Upper lobe of left lung (tissue), 6 donors: ENCODE results near the gene TRDMT1. TPM values are rescaled to one million over a fixed set of nuclear protein-coding genes. Genes with fewer than 3 reads are reported as not detected.
A peak's percentile ranks its signal among the peaks of the same experiment; 100 is the strongest.

Experiments used
- ATAC-seq, 2 donors: fragments of 200-7000 bp; cut with Tn5 transposase; one replicate each; pipeline ENCODE4 v1.9.1; 2022; ENCODE audit warnings: mild to moderate bottlenecking in 2 of 2, moderate library complexity in 2 of 2; ENCODE audit not compliant: low FRiP score in 2 of 2
- DNase-seq, 2 donors: peaks; one replicate each; pipeline ENCODE4 v3.0.0-alpha.2; 2019 to 2020
- H3K27ac ChIP-seq, 4 donors: fragments of 200-600 bp; sonication (generic); one replicate each; pipeline ENCODE4 v1.5.1; 2016 to 2019
- H3K27me3 ChIP-seq, 4 donors: fragments of 200-600 bp; sonication (generic); one replicate each; pipeline ENCODE4 v1.5.1; 2017 to 2019
- H3K36me3 ChIP-seq, 4 donors: fragments of 200-600 bp; sonication (generic); one replicate each; pipeline ENCODE4 v1.5.1; 2016 to 2019
- H3K4me1 ChIP-seq, 4 donors: fragments of 200-600 bp; sonication (generic); one replicate each; pipeline ENCODE4 v1.5.1; 2018 to 2019
- H3K4me3 ChIP-seq, 4 donors: fragments of 200-600 bp; sonication (generic); one replicate each; pipeline ENCODE4 v1.5.1; 2017 to 2019; ENCODE audit warnings: mild to moderate bottlenecking in 2 of 4, moderate library complexity in 1 of 4
- H3K9me3 ChIP-seq, 4 donors: fragments of 200-600 bp; sonication (generic); one replicate each; pipeline ENCODE4 v1.5.1; 2018 to 2019
- CTCF ChIP-seq, 6 experiments: fragments of 450-650 bp in 4 of 6; fragments of 200-600 bp in 2 of 6; sonication (generic) in 2 of 6; IDR thresholded peaks; one replicate each; pipeline ENCODE4 v1.5.1; 2016 to 2019; ENCODE audit warnings: antibody characterized with exemption in 6 of 6
- EP300 ChIP-seq, 4 donors: sonication (generic); formaldehyde crosslinking; IDR thresholded peaks; one replicate each; pipeline ENCODE4 v1.5.1; 2017; ENCODE audit warnings: antibody characterized with exemption in 4 of 4, control low read depth in 2 of 4
- POLR2A ChIP-seq, 4 donors: fragments of 450-650 bp; IDR thresholded peaks; one replicate each; pipeline ENCODE4 v1.5.1; 2016 to 2017; ENCODE audit warnings: antibody characterized with exemption in 4 of 4, mild to moderate bottlenecking in 2 of 4
- POLR2AphosphoS5 ChIP-seq, 2 donors: sonication (generic); formaldehyde crosslinking; IDR thresholded peaks; one replicate each; pipeline ENCODE4 v1.5.1; 2017; ENCODE audit warnings: antibody characterized with exemption in 2 of 2
- WGBS, 2 donors: methylation state at CpG; one replicate each; pipeline ENCODE4 v1.1.5; 2017 to 2018; 5-methylcytosine and 5-hydroxymethylcytosine counted together
- total RNA-seq, 6 donors: library from RNA; depleted of rRNA in 4 of 6; stranded (reverse); fragments of >200 nt in 4 of 6; gene quantifications; one replicate each; pipeline versions ENCODE4 v1.1.0 to v1.2.1, GENCODE V29; 2016 to 2021
- donor health status: DM: no; HTN: no; CAD: no; lungs with moderate emphysema.
- donor health status: DM: no; HTN: yes; CAD: no; lungs with severe emphysema.

The TRDMT1 gene
- total RNA-seq: 10 to 100 TPM in 2 of 6 donors, 1 to 10 TPM in 4; 5.8 to 22.0 (median 7.4) TPM

GRCh38 chr10:17200912-17201793 is at the start of gene TRDMT1:
TRDMT1 (minus strand) TSS chr10:17201672; CDS start chr10:17201634, 38 bp downstream.
- WGBS, 2 donors: 0 to 2% methylated on average over 17 to 45 of the region's 60 CpGs
- peak within 1 kb of the TSS; percentile 92 to 96 (median 93) for H3K27ac ChIP-seq

GRCh38 chr10:17250736-17251135 is 49.3 kb upstream of the TRDMT1 start:
- Histone ChIP-seq H3K4me3 (no peak overlapping the region), H3K4me1 (no peaks in the 10 kb centered on the region), H3K36me3 (no peaks in the 10 kb centered on the region), H3K27me3 (no peaks in the 10 kb centered on the region), H3K9me3 (no peaks in the 10 kb centered on the region), H3K27ac (no peak overlapping the region)
- TF ChIP-seq CTCF (IDR thresholded peaks at IDR 0.05) (peak in 2 of 6 experiments; percentile 15 to 32), POLR2AphosphoS5 (IDR thresholded peaks at IDR 0.05) (no peak)
- ATAC-seq (peak in 1 of 2 donors; percentile 53), DNase-seq (no peak)
- 91 to 97% methylated on average over 2 of the region's 2 CpGs for WGBS, 2 donors

More at GRCh38 chr10:17200912-17201793, at the start of gene TRDMT1:
- H3K27me3 ChIP-seq: no peaks in the 10 kb centered on the region
- peaks cover 7 to 18% (median 12%) of the 10 kb centered on the region in 4 donors for H3K4me1 ChIP-seq
- no peaks in the 10 kb centered on the region for H3K36me3 ChIP-seq
- no peaks in the 10 kb centered on the region for H3K9me3 ChIP-seq
- ATAC-seq: peak; percentile 100
- H3K4me3 ChIP-seq: peak within 1 kb of the TSS; percentile 44 to 78 (median 67)
- DNase-seq: peak; percentile 89 to 95
- TF ChIP-seq EP300 (IDR thresholded peaks at IDR 0.05) (no peak), POLR2A (IDR thresholded peaks at IDR 0.05) (peak in 3 of 4 donors; percentile 16 to 77 (median 67)), CTCF (IDR thresholded peaks at IDR 0.05) (peak in 3 of 6 experiments; percentile 20 to 41 (median 26)), POLR2AphosphoS5 (IDR thresholded peaks at IDR 0.05) (peak; percentile 56 to 62)

- Histone ChIP-seq H3K4me3 (no peak overlapping the region), H3K27ac (no peak overlapping the region), H3K27me3 (no peaks in the 10 kb centered on the region), H3K4me1 (no peaks in the 10 kb centered on the region), H3K9me3 (no peaks in the 10 kb centered on the region), H3K36me3 (no peaks in the 10 kb centered on the region)
- WGBS, 2 donors: 64 to 74% methylated on average over 4 of the region's 4 CpGs
- DNase-seq (no peak), ATAC-seq (no peak)
- TF ChIP-seq EP300 (IDR thresholded peaks at IDR 0.05): no peak
- TF ChIP-seq CTCF (IDR thresholded peaks at IDR 0.05): peak in 4 of 6 experiments; percentile 12 to 36 (median 34)
Measured at GRCh38 chr10:17249820-17250219, 48.3 kb upstream of the TRDMT1 start.

- TF ChIP-seq EP300 (IDR thresholded peaks at IDR 0.05): no peak
- no peak for TF ChIP-seq POLR2A (IDR thresholded peaks at IDR 0.05)
- no peak for TF ChIP-seq POLR2AphosphoS5 (IDR thresholded peaks at IDR 0.05)
- no peak overlapping the region for H3K27ac ChIP-seq
- DNase-seq: no peak
- no peaks in the 10 kb centered on the region for H3K27me3 ChIP-seq
- no peaks in the 10 kb centered on the region for H3K36me3 ChIP-seq
- H3K4me1 ChIP-seq: no peaks in the 10 kb centered on the region
- no peaks in the 10 kb centered on the region for H3K9me3 ChIP-seq
- H3K4me3 ChIP-seq: no peak overlapping the region
- ATAC-seq: no peak
- 59 to 65% methylated on average over 1 of the region's 1 CpG for WGBS, 2 donors
Measured at GRCh38 chr10:17248964-17249363, 47.5 kb upstream of the TRDMT1 start.

GRCh38 chr10:17247210-17247609 is 45.7 kb upstream of the TRDMT1 start:
- 64 to 100% methylated on average over 1 of the region's 1 CpG for WGBS, 2 donors

More at GRCh38 chr10:17247210-17247609, 45.7 kb upstream of the TRDMT1 start:
- Histone ChIP-seq H3K4me1 (no peaks in the 10 kb centered on the region), H3K27ac (no peak overlapping the region), H3K36me3 (no peaks in the 10 kb centered on the region), H3K27me3 (no peaks in the 10 kb centered on the region), H3K4me3 (no peak overlapping the region), H3K9me3 (no peaks in the 10 kb centered on the region)
- ATAC-seq (no peak), DNase-seq (no peak)
- TF ChIP-seq EP300 (IDR thresholded peaks at IDR 0.05): no peak
